GM12878 (cell line): ENCODE data around the gene RAD23B. TPM values are rescaled to one million over a fixed set of nuclear protein-coding genes. Genes with fewer than 3 reads are reported as not detected.
A peak's percentile ranks its signal among the peaks of the same experiment; 100 is the strongest.

Experiments
- ATF7 ChIP-seq: fragments of 450-650 bp; IDR thresholded peaks from 2 replicates; pipeline ENCODE4 v1.6.1; 2016; ENCODE audit warnings: low read depth, mild to moderate bottlenecking
- CBX3 ChIP-seq: fragments of 200-600 bp; sonication (generic); IDR thresholded peaks from 2 replicates; pipeline ENCODE4 v1.6.1; 2016; ENCODE audit warnings: low read depth, borderline replicate concordance
- CBX5 ChIP-seq: sonication (generic); IDR thresholded peaks from 2 replicates; pipeline ENCODE4 v1.6.1; 2016; ENCODE audit warnings: low read depth, moderate library complexity, mild to moderate bottlenecking, inconsistent platforms
- CTCF ChIP-seq, 3 experiments: IDR thresholded peaks in 2 of 3; conservative IDR thresholded peaks in 1 of 3; 2 replicates each; pipeline ENCODE4 v1.5.1; 2011; ENCODE audit warnings: low read depth in 3 of 3, low read length in 3 of 3, mild to moderate bottlenecking in 3 of 3, control low read depth in 2 of 3, moderate library complexity in 2 of 3, inconsistent platforms in 1 of 3, mixed read lengths in 1 of 3; ENCODE audit not compliant: control insufficient read depth in 2 of 3, insufficient read depth in 1 of 3; ENCODE audit errors: extremely low read depth in 1 of 3
- EGR1 ChIP-seq, 2 experiments: IDR thresholded peaks; 1 replicate in 1 of 2; 2 replicates in 1 of 2; pipeline ENCODE4 v1.6.1; 2011 to 2012; ENCODE audit warnings: low read depth in 2 of 2, low read length in 2 of 2, borderline replicate concordance in 1 of 2, mild to moderate bottlenecking in 1 of 2, moderate library complexity in 1 of 2
- ETV6 ChIP-seq, 2 experiments: fragments of 450-650 bp in 1 of 2; IDR thresholded peaks in 1 of 2; conservative IDR thresholded peaks in 1 of 2; 2 replicates each; pipeline ENCODE4 v1.6.1; 2014; ENCODE audit warnings: antibody characterized with exemption in 1 of 2, borderline replicate concordance in 1 of 2, low read depth in 1 of 2, mild to moderate bottlenecking in 1 of 2, moderate library complexity in 1 of 2
- HDAC6 ChIP-seq: fragments of 200-600 bp; sonication (generic); IDR thresholded peaks from one replicate; pipeline ENCODE4 v1.8.0; 2017; ENCODE audit warnings: antibody characterized with exemption; ENCODE audit not compliant: unreplicated experiment
- KAT2A ChIP-seq: conservative IDR thresholded peaks from 2 replicates; pipeline ENCODE4 v1.6.1; 2011; ENCODE audit warnings: low read depth, low read length; ENCODE audit not compliant: control insufficient read depth
- MXI1 ChIP-seq: fragments of 150-350 bp; IDR thresholded peaks from 2 replicates; pipeline ENCODE4 v1.6.1; 2011; ENCODE audit warnings: low read depth, mild to moderate bottlenecking, inconsistent platforms, low read length, improper control_type of control experiment
- NR2C1 ChIP-seq: fragments of 450-650 bp; IDR thresholded peaks from 2 replicates; pipeline ENCODE4 v1.6.1; 2017; ENCODE audit warnings: antibody characterized with exemption, mild to moderate bottlenecking, moderate library complexity
- NR2C2 ChIP-seq: IDR thresholded peaks from 2 replicates; pipeline ENCODE4 v1.6.1; 2011; ENCODE audit warnings: borderline replicate concordance, low read depth; ENCODE audit not compliant: control insufficient read depth, insufficient read length
- POLR2AphosphoS2 ChIP-seq: IDR thresholded peaks from 2 replicates; pipeline ENCODE4 v1.6.1; 2011; ENCODE audit warnings: low read depth, mild to moderate bottlenecking, low read length, improper control_type of control experiment, moderate library complexity
- SKIL ChIP-seq: fragments of 450-650 bp; IDR thresholded peaks from 2 replicates; pipeline ENCODE4 v1.6.1; 2017; ENCODE audit warnings: mild to moderate bottlenecking, low read depth, inconsistent platforms; ENCODE audit not compliant: poor library complexity, severe bottlenecking
- SP1 ChIP-seq: IDR thresholded peaks from one replicate; pipeline ENCODE4 v1.6.1; 2011; ENCODE audit warnings: low read depth, low read length
- TCF3 ChIP-seq: IDR thresholded peaks from 2 replicates; pipeline ENCODE4 v1.6.1; 2012; ENCODE audit warnings: low read depth, mild to moderate bottlenecking, low read length, borderline replicate concordance; ENCODE audit not compliant: insufficient read depth
- ZBTB4 ChIP-seq: fragments of 450-650 bp; formaldehyde crosslinking; IDR thresholded peaks from 2 replicates; pipeline ENCODE4 v1.4.0; 2022; ENCODE audit warnings: mild to moderate bottlenecking, moderate library complexity
- polyA plus RNA-seq, 11 experiments: library from polyadenylated mRNA; depleted of rRNA in 4 of 11; unstranded in 6 of 11; stranded (reverse) in 5 of 11; fragments of >200 nt; fragmentation: Nextera tagmentation in 4 of 11; fragmentation: Illumina TruSeq in 1 of 11; extraction: Ambion mirVana in 4 of 11; extraction: Trizol in 1 of 11; gene quantifications; 1 replicate in 1 of 11; 2 replicates in 10 of 11; pipeline versions ENCODE4 v1.2.1 to v1.2.3, GENCODE V29; 2011 to 2016; ENCODE audit warnings: inconsistent platforms in 2 of 11, missing spikeins in 2 of 11, low read depth in 1 of 11
- total RNA-seq, 4 experiments: library from RNA; depleted of rRNA in 3 of 4; stranded (reverse); fragments of >200 nt in 3 of 4; fragmentation: Illumina TruSeq in 1 of 4; extraction: Trizol in 1 of 4; gene quantifications; 2 replicates each; pipeline versions ENCODE4 v1.2.1 to v1.2.3, GENCODE V29; 2013 to 2021

RAD23B gene
- total and polyA plus RNA-seq, 10 of the 15 experiments (the other 5 are each of a cell fraction or from before 2014, with no cell fraction given) = 10.3 to 256 (median 54.6) TPM

GRCh38 chr9:107282759-107283622 lies at the start of gene RAD23B (continued):
- TF ChIP-seq ZBTB4 (CRISPR knock-in tag) (no peak), HDAC6 (no peak), CTCF (IDR thresholded peaks at IDR 0.05 in 2 of 3, conservative IDR thresholded peaks at IDR 0.05 in 1 of 3; ENCODE audit: control insufficient read depth in 2 of 3, extremely low read depth in 1 of 3, insufficient read depth in 1 of 3, low read depth in 3 of 3, low read length in 3 of 3) (no peak), EGR1 (IDR thresholded peaks at IDR 0.05; ENCODE audit: borderline replicate concordance in 1 of 2, low read depth in 2 of 2, low read length in 2 of 2) (peak in 1 of 2 experiments; percentile 85; a peak in 1 of 3 replicates), NR2C2 (no peak), SP1 (peak; percentile 46), MXI1 (peak; percentile 91), ETV6 (conservative IDR thresholded peaks at IDR 0.05 in 1 of 2, IDR thresholded peaks at IDR 0.05 in 1 of 2; ENCODE audit: borderline replicate concordance in 1 of 2, low read depth in 1 of 2) (no peak), CBX5 (no peak), CBX3 (no peak), NR2C1 (no peak; the same call in 1 of the 2 replicates), POLR2AphosphoS2 (no peak), TCF3 (peak; percentile 37; the same call in 1 of the 2 replicates), ATF7 (peak; percentile 58; the same call in 1 of the 2 replicates), SKIL (no peak), KAT2A (no peak)
